SK-N-SH treated with all-trans-retinoic acid at 6 μM for 48 hours (cell line): ENCODE data around the gene ACP1.

ENCODE experiments used
- ARNTL ChIP-seq: fragments of 450-650 bp; formaldehyde crosslinking; IDR thresholded peaks from 2 replicates; pipeline ENCODE4 v1.5.0; 2020; ENCODE audit warnings: low read depth, mild to moderate bottlenecking, moderate library complexity, borderline replicate concordance
- ESRRG ChIP-seq: fragments of 250-450 bp; sonication (Bioruptor Pico); IDR thresholded peaks from 2 replicates; pipeline ENCODE4 v1.6.1; 2021; ENCODE audit warnings: mild to moderate bottlenecking
- OSR1 ChIP-seq: fragments of 250-450 bp; sonication (Bioruptor Pico); IDR thresholded peaks from 2 replicates; pipeline ENCODE4 v1.8.0; 2022; ENCODE audit warnings: moderate library complexity, mild to moderate bottlenecking, inconsistent platforms
- POU6F1 ChIP-seq: fragments of 250-450 bp; sonication (Bioruptor Pico); IDR thresholded peaks from 2 replicates; pipeline ENCODE4 v1.8.0; 2021; ENCODE audit warnings: low read depth, mild to moderate bottlenecking, moderate library complexity, borderline replicate concordance
- SNAI2 ChIP-seq: fragments of 250-450 bp; sonication (Bioruptor Pico); IDR thresholded peaks from 2 replicates; pipeline ENCODE4 v1.5.0; 2020; ENCODE audit warnings: mild to moderate bottlenecking, moderate library complexity
- TCF4 ChIP-seq: fragments of 250-450 bp; sonication (Bioruptor Pico); IDR thresholded peaks from 2 replicates; pipeline ENCODE4 v1.8.0; 2021; ENCODE audit warnings: mild to moderate bottlenecking, moderate library complexity, borderline replicate concordance
- ZC3H10 ChIP-seq: fragments of 250-450 bp; sonication (Bioruptor Pico); IDR thresholded peaks from 2 replicates; pipeline ENCODE4 v1.5.1; 2021; ENCODE audit warnings: mild to moderate bottlenecking, moderate library complexity
- ZFP30 ChIP-seq: fragments of 450-650 bp; formaldehyde crosslinking; IDR thresholded peaks from 2 replicates; pipeline ENCODE4 v1.5.0; 2022; ENCODE audit warnings: mild to moderate bottlenecking, moderate library complexity
- ZNF565 ChIP-seq: fragments of 450-650 bp; formaldehyde crosslinking; conservative IDR thresholded peaks from 2 replicates; pipeline ENCODE4 v1.5.0; 2020; ENCODE audit warnings: low read depth, mild to moderate bottlenecking, moderate library complexity
- ZNF8 ChIP-seq: fragments of 450-650 bp; formaldehyde crosslinking; IDR thresholded peaks from 2 replicates; pipeline ENCODE4 v1.5.0; 2020; ENCODE audit warnings: mild to moderate bottlenecking, moderate library complexity

GRCh38 chr2:275466-275865 lies 10.7 kb downstream of the ACP1 start:
- TF ChIP-seq ARNTL (no peak), ZNF8 (CRISPR knock-in tag) (no peak), TCF4 (no peak), ZNF565 (CRISPR knock-in tag) (no peak), ZFP30 (CRISPR knock-in tag) (no peak), SNAI2 (CRISPR knock-in tag) (no peak), ZC3H10 (CRISPR knock-in tag) (no peak), POU6F1 (CRISPR knock-in tag) (no peak), OSR1 (CRISPR knock-in tag) (no peak), ESRRG (CRISPR knock-in tag) (no peak)
